K562 (cell line): ENCODE data around the gene SCPEP1. TPM values are rescaled to one million over a fixed set of nuclear protein-coding genes. Genes with fewer than 3 reads are reported as not detected.
A peak's percentile ranks its signal among the peaks of the same experiment; 100 is the strongest.

Experiments used
- DDX20 ChIP-seq: fragments of 450-650 bp; IDR thresholded peaks from 2 replicates; pipeline ENCODE4 v1.6.1; 2016; ENCODE audit warnings: missing genetic modification characterization, low read depth, mild to moderate bottlenecking, missing compliant biosample characterization, moderate library complexity
- HNRNPH1 ChIP-seq: fragments of 200-400 bp; formaldehyde crosslinking; optimal IDR thresholded peaks from 2 replicates; pipeline ENCODE3; 2017; ENCODE audit warnings: low read depth, mild to moderate bottlenecking, low read length, moderate library complexity
- JUND ChIP-seq, 2 experiments: IDR thresholded peaks; 2 replicates in 1 of 2; 3 replicates in 1 of 2; pipeline ENCODE4 v1.6.1; 2011; ENCODE audit warnings: borderline replicate concordance in 2 of 2, low read depth in 2 of 2, low read length in 2 of 2, improper control_type of control experiment in 1 of 2, missing biosample characterization in 1 of 2, missing genetic modification characterization in 1 of 2, missing genetic modification reagents in 1 of 2
- MYC ChIP-seq, 2 experiments: fragments of 250-450 bp in 1 of 2; sonication (Bioruptor Pico) in 1 of 2; IDR thresholded peaks; 2 replicates each; pipeline versions ENCODE4 v1.5.1 to v1.6.1; 2012 to 2021; ENCODE audit warnings: low read depth in 2 of 2, borderline replicate concordance in 1 of 2, improper control_type of control experiment in 1 of 2, low read length in 1 of 2, mild to moderate bottlenecking in 1 of 2, moderate library complexity in 1 of 2
- NR1H2 ChIP-seq: sonication (generic); formaldehyde crosslinking; IDR thresholded peaks from 2 replicates; pipeline ENCODE4 v1.4.0; 2020; ENCODE audit warnings: mild to moderate bottlenecking, missing genetic modification reagents
- PYGO2 ChIP-seq: fragments of 450-650 bp; IDR thresholded peaks from 2 replicates; pipeline ENCODE4 v1.6.1; 2016; ENCODE audit warnings: mild to moderate bottlenecking, missing genetic modification characterization, moderate library complexity, missing compliant biosample characterization
- RBBP5 ChIP-seq: fragments of 200-600 bp; sonication (generic); IDR thresholded peaks from 2 replicates; pipeline ENCODE4 v1.6.1; 2012; ENCODE audit warnings: borderline replicate concordance, mild to moderate bottlenecking, low read length, control low read depth, inconsistent platforms; ENCODE audit not compliant: insufficient read depth, poor library complexity, severe bottlenecking
- SMC3 ChIP-seq: conservative IDR thresholded peaks from 2 replicates; pipeline ENCODE4 v1.6.1; 2011; ENCODE audit warnings: low read depth, low read length, improper control_type of control experiment; ENCODE audit not compliant: insufficient read depth
- SP1 ChIP-seq: sonication (generic); formaldehyde crosslinking; IDR thresholded peaks from 2 replicates; pipeline ENCODE4 v1.8.1; 2022; ENCODE audit warnings: mild to moderate bottlenecking, missing genetic modification reagents
- TAF9B ChIP-seq: fragments of 450-650 bp; IDR thresholded peaks from 2 replicates; pipeline ENCODE4 v1.6.1; 2018; ENCODE audit warnings: mild to moderate bottlenecking; ENCODE audit not compliant: partially characterized antibody
- YY1 ChIP-seq, 3 experiments: IDR thresholded peaks; 2 replicates each; pipeline ENCODE4 v1.6.1; 2011; ENCODE audit warnings: low read length in 2 of 3, mild to moderate bottlenecking in 2 of 3, moderate library complexity in 2 of 3, borderline replicate concordance in 1 of 3, control low read depth in 1 of 3, low read depth in 1 of 3; ENCODE audit not compliant: insufficient read depth in 3 of 3, insufficient replicate concordance in 2 of 3, control insufficient read depth in 1 of 3, insufficient read length in 1 of 3; ENCODE audit errors: extremely low read depth in 1 of 3
- ZEB2 ChIP-seq: fragments of 450-650 bp; IDR thresholded peaks from 2 replicates; pipeline ENCODE4 v1.6.1; 2016
- ZNF121 ChIP-seq: sonication (generic); formaldehyde crosslinking; conservative IDR thresholded peaks from 2 replicates; pipeline ENCODE4 v1.8.0; 2022; ENCODE audit warnings: missing genetic modification reagents
- ZNF431 ChIP-seq: sonication (generic); formaldehyde crosslinking; IDR thresholded peaks from 2 replicates; pipeline ENCODE4 v1.8.0; 2022; ENCODE audit warnings: mild to moderate bottlenecking, missing genetic modification reagents
- polyA plus RNA-seq, 8 experiments: library from polyadenylated mRNA; depleted of rRNA in 4 of 8; stranded (reverse) in 5 of 8; unstranded in 3 of 8; fragments of >200 nt; fragmentation: Nextera tagmentation in 2 of 8; fragmentation: Illumina TruSeq in 1 of 8; extraction: Ambion mirVana in 2 of 8; extraction: Trizol in 1 of 8; gene quantifications; 2 replicates each; pipeline versions ENCODE4 v1.2.1 to v1.2.3, GENCODE V29; 2011 to 2014; ENCODE audit warnings: inconsistent platforms in 1 of 8, missing spikeins in 1 of 8
- total RNA-seq, 7 experiments: library from RNA; depleted of rRNA in 6 of 7; stranded (reverse); fragments of >200 nt in 6 of 7; fragmentation: Illumina TruSeq in 2 of 7; extraction: Trizol in 2 of 7; gene quantifications; 2 replicates each; pipeline versions ENCODE4 v1.2.1 to v1.2.3, GENCODE V29; 2011 to 2021; ENCODE audit warnings: low replicate concordance in 1 of 7
- TF ChIP-seq, protein P1 (sequence below): sonication (generic); IDR thresholded peaks from 2 replicates; pipeline ENCODE4 v1.6.1; 2016
- TF ChIP-seq, protein P2 (sequence below): sonication (generic); formaldehyde crosslinking; IDR thresholded peaks from 2 replicates; pipeline ENCODE4 v1.8.1; 2022; ENCODE audit warnings: missing genetic modification reagents
- TF ChIP-seq, protein P3 (sequence below), 2 experiments: fragments of 450-650 bp; IDR thresholded peaks; 2 replicates each; pipeline ENCODE4 v1.6.1; 2016
- TF ChIP-seq, protein P4 (sequence below): fragments of 450-650 bp; IDR thresholded peaks from 2 replicates; pipeline ENCODE4 v1.6.1; 2017; ENCODE audit warnings: mild to moderate bottlenecking, moderate library complexity

The SCPEP1 gene
- total and polyA plus RNA-seq, 9 of the 15 experiments (the other 6 are each of a cell fraction or from before 2014, with no cell fraction given), result 5.1 to 14.8 (median 7.2) TPM

DNA sequence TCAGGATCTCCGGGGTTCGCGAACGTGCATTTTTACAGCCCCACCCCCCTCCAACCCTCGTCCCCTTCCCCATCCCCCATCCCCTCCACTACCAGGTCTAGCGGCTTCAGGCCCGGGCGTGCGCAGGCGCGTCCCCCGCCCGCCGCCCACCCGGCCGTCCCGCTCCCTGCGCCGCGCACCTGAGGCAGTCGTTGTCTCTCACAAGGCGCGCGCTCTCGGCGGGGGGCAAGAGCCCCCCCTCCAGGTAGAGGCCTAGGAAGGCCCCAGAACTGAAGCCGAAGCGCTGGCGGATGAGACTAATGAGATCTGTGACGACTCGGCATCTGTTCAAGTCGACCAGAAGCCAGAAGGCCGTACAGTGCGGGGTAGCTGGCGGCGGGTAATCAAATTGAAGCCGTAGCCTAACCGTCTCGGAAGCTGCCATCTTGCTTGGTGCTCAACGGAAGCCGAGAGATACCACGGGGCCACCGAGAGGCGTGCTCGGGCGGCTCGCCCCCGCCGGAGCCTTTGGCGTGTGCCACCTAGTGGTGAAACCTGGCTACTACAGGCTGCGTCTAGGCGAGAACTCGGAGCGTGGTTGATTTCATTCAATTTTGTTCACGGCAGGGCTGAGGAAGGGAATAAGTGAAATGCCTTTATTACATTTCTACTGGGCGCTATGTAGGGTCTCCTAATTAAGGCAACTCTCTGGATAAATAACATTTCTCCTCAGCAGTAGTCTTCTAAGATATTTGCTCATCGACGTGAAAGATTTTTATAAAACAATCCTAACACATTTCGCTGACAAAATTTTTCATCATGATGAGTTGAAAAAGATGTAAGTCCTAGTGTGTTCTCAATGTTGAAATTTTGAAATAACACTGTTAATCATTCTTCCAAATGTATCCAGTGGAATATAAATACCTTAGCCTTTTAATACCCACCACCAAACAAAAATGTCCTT is 17.1 kb upstream of the SCPEP1 start, which contains the start of gene COIL (continued):
- TF ChIP-seq, protein P1, sequence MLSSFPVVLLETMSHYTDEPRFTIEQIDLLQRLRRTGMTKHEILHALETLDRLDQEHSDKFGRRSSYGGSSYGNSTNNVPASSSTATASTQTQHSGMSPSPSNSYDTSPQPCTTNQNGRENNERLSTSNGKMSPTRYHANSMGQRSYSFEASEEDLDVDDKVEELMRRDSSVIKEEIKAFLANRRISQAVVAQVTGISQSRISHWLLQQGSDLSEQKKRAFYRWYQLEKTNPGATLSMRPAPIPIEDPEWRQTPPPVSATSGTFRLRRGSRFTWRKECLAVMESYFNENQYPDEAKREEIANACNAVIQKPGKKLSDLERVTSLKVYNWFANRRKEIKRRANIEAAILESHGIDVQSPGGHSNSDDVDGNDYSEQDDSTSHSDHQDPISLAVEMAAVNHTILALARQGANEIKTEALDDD, result no peak
- TF ChIP-seq, protein P2, sequence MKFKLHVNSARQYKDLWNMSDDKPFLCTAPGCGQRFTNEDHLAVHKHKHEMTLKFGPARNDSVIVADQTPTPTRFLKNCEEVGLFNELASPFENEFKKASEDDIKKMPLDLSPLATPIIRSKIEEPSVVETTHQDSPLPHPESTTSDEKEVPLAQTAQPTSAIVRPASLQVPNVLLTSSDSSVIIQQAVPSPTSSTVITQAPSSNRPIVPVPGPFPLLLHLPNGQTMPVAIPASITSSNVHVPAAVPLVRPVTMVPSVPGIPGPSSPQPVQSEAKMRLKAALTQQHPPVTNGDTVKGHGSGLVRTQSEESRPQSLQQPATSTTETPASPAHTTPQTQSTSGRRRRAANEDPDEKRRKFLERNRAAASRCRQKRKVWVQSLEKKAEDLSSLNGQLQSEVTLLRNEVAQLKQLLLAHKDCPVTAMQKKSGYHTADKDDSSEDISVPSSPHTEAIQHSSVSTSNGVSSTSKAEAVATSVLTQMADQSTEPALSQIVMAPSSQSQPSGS, result no peak
- no peak for TF ChIP-seq DDX20 (tag)
- TF ChIP-seq ZNF431 (CRISPR knock-in tag), result no peak
- peak; percentile 85 for TF ChIP-seq RBBP5
- peak; percentile 87 for TF ChIP-seq TAF9B
- peak; percentile 51; the same call in 1 of the 2 replicates for TF ChIP-seq JUND (IDR thresholded peaks at IDR 0.05; ENCODE audit: borderline replicate concordance, low read depth, low read length)
- TF ChIP-seq JUND (tag; IDR thresholded peaks at IDR 0.05; ENCODE audit: borderline replicate concordance, low read depth, low read length), result peak; percentile 40; the same call in 1 of the 3 replicates
- peak; percentile 47; the same call in 1 of the 2 replicates for TF ChIP-seq ZEB2
- TF ChIP-seq SMC3, result peak; percentile 57; the same call in 1 of the 2 replicates
- TF ChIP-seq MYC (IDR thresholded peaks at IDR 0.05; ENCODE audit: low read depth, low read length), result peak; percentile 95
- TF ChIP-seq MYC (CRISPR knock-in tag; IDR thresholded peaks at IDR 0.05; ENCODE audit: borderline replicate concordance, low read depth), result peak; percentile 37; the same call in 1 of the 2 replicates
- TF ChIP-seq HNRNPH1, result no peak
- TF ChIP-seq PYGO2 (tag), result no peak
- no peak for TF ChIP-seq ZNF121 (CRISPR knock-in tag)
- peak; percentile 53; the same call in 1 of the 2 replicates for TF ChIP-seq SP1 (CRISPR knock-in tag)
- TF ChIP-seq YY1 (IDR thresholded peaks at IDR 0.05; ENCODE audit: borderline replicate concordance in 1 of 3, control insufficient read depth in 1 of 3, extremely low read depth in 1 of 3, insufficient read depth in 3 of 3, insufficient read length in 1 of 3, insufficient replicate concordance in 2 of 3, low read depth in 1 of 3, low read length in 2 of 3), result peak; percentile 73 to 95 (median 91)
- no peak for TF ChIP-seq NR1H2 (CRISPR knock-in tag)
- TF ChIP-seq, protein P3, sequence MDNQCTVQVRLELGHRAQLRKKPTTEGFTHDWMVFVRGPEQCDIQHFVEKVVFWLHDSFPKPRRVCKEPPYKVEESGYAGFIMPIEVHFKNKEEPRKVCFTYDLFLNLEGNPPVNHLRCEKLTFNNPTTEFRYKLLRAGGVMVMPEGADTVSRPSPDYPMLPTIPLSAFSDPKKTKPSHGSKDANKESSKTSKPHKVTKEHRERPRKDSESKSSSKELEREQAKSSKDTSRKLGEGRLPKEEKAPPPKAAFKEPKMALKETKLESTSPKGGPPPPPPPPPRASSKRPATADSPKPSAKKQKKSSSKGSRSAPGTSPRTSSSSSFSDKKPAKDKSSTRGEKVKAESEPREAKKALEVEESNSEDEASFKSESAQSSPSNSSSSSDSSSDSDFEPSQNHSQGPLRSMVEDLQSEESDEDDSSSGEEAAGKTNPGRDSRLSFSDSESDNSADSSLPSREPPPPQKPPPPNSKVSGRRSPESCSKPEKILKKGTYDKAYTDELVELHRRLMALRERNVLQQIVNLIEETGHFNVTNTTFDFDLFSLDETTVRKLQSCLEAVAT (IDR thresholded peaks at IDR 0.05), result no peak
- TF ChIP-seq, protein P4, sequence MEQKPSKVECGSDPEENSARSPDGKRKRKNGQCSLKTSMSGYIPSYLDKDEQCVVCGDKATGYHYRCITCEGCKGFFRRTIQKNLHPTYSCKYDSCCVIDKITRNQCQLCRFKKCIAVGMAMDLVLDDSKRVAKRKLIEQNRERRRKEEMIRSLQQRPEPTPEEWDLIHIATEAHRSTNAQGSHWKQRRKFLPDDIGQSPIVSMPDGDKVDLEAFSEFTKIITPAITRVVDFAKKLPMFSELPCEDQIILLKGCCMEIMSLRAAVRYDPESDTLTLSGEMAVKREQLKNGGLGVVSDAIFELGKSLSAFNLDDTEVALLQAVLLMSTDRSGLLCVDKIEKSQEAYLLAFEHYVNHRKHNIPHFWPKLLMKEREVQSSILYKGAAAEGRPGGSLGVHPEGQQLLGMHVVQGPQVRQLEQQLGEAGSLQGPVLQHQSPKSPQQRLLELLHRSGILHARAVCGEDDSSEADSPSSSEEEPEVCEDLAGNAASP, result no peak
